ENCODE results near the gene PRDM5.
"Not testable (repeated sequence)": the region's sequence is repeated elsewhere in the genome, so short reads cannot be mapped to it uniquely, and the experiment has no call there.

PRDM5 gene

DNA sequence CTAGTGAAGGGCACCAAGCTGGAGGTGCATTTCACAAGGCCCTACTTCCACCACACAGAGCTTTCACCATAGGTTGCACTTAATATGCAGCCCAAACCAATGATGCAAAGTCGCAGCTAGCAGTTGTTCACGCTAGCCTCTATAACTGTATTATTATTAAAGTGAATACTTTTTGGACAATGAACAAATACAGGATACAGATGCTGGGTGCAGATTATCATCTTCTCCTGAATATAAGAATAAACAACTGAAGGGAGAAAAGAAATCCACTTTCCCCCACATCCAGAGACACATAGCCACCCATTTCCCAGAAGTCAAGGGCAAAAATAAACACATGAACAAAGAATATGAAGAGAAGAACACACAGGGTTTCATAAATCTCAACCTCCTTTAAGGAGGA is 107.2 kb downstream of the PRDM5 start:
- DNase-seq, result no peak

DNA sequence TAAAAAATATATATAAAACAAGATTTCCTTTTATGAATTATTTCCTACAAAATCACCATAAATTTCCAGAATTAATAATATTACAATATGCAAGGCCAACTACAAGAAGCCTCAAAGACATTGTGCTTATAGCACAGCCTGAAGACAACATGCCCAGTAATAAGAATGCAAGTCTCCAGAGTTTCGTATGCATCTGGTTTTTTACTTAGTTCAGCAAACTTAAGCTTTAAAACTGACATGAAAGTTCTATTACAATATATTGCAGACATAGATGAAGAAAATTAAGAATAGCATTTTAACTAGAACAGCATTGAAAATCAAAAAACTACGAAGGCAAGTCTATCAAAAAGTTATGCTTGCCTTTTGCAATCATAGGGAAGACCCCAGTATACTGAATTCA is 107.6 kb downstream of the PRDM5 start:
- DNase-seq, result no peak

DNA sequence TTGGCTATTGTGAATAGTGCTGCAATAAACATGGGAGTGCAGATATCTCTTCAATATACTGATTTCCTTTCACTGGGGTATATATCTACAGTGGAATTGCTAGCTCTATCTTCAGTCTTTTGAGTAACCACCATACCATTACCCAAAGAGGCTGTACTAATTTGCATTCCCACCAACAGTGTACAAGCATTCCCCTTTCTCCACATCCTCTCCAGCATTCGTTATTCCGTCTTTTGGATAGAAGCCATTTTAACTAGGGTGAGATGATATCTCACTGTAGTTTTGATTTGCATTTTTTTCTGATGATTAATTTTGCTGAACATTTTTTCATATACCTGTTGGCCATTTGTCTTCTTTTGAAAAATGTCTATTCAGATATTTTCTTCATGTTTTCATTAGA is 110.3 kb downstream of the PRDM5 start:
- DNase-seq, result no peak

DNA sequence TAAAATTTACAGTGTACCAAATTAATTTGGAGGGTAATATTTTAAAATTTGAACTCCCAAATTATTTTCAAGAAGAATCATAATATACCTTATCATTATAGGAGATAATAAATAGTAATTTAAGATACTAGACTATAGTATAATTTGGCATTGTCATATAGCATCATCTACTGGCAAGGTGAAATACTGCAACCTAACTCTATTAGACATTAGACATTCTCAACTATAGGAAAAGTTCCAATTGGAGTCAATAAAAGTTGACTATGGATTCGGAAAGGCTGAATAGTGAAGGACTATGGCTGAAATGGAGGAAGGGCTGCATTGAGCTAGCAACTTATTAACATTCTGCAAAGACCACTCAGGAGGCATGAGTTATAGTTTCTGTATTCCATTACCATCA is 113.0 kb downstream of the PRDM5 start:
- no peak for DNase-seq

DNA sequence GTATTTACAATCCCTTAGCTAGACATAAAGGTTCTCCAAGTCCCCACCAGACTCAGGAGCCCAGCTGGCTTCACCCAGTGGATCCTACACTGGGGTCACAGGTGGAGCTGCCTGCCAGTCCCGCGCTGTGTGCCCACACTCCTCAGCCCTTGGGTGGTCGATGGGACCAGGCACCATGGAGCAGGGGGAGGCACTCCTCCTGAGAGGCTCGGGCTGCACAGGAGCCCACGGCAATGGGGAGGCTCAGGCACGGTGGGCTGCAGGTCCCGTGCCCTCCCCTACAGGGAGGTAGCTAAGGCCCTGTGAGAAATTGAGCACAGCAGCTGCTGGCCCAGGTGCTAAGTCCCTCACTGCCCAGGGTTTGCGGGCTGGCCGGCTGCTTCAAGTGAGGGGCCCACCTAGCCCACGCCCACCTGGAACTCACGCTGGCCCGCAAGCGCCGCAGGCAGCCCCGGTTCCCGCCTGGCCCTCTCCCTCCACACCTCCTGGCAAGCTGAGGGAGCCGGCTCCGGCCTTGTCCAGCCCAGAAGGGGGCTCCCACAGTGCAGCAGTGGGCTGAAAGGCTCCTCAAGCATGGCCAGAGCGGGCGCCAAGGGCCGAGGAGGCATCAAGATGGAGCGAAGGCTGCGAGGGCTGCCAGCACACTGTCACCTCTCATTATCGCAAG is 113.9 kb downstream of the PRDM5 start:
- no peak for DNase-seq

DNA sequence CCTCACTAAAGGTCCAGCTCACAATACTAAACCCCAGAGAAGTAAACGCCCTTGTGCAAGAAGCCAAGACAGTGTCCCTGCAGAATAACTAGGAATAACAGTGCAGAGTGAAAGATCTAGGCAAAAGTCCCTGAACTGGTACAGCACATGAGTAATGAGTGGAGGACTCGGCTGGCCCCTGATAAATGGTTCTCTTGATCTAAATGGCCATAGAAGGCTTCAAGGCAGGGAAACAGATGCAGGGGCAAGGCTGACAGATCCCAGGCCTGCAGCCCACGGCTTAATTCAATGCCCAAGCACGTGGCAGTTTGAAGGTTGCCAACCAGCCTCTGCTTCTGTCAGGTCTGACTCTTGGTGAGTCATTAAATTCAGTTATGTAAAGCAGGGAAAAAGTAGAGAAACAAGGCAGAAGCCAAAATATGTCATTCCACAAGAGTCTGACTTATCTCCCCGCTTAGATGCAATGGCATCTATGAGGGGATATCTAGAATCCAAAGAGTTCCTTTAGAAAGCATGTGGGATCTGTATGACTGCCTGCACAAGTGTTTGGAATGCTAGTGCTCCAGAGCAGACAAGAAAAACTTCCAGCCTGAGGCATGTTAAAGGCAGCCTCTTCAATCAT is 121.3 kb downstream of the PRDM5 start:
- no peak for DNase-seq

DNA sequence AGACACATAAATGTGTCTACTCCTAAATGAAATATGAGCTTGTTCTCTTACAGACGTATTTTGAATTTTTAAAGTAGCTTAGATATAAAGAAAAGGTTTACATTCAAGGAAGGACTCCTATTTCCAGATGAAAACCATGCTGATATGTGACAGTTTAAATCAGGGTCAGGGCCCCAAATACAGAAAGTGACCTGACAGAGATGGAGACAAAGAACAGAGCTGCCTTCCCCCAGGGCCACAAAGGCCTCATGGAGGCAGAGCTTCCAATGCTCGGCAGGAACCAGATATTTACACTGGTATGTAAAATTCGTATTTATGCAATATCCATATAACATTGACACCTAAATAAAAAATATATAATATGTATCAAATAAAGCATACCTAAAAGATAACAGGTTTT is 124.0 kb downstream of the PRDM5 start:
- DNase-seq, result no peak

DNA sequence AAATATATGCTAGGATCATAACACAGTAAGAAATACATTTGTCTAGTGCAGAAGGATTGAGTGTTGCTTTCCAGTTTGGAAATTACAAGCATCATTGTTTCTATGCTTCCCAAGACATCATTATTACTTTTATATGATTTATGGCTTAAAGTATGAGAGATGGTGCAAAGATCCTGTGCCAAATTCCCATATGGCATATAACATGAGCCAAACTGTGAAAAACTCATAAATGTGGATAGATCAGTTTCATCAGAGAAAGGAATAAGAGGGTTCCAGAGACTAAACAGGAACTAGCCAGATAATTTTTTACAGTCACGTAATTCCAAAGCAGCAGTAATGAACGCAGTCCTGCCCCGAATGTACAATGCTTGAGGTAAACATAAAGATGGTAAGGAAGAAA is 126.3 kb downstream of the PRDM5 start:
- no peak for DNase-seq

DNA sequence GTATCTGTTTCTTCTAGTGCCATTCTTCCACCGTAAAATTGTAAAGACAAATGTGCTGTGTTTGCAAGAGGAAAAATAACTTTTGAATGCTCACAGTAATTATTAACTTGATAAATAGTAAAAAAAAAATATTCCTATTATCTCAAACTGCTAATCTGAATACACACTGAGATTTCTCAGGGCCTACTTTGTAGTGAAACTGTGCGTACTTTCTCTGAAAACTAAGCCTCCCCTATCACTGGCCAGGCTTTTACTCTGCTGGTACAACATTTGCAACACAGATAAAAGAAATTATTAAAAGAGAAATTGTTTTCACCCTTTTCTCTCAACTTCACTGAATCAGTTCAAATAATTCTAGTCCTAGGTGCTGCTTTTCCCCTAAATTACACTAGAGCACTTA is 137.3 kb downstream of the PRDM5 start:
- no peak for DNase-seq

DNA sequence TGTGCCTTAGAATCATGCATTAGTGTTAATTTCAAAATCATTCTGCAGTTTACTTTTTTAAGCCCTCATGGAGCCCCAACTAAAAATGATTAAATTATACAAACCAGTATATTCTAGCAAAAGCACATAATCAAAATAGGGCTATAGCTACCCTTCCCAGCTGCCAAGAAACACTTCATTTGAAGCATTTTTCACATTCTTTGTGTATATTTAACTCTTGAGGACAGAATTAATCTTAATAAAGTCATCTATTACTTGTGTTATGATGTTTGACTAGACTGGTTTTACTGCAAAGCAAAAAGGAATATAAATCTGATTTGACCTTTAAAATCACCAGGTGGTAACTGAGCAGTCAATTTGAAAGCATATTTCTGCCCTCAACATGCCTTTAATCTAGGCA is 145.1 kb downstream of the PRDM5 start:
- DNase-seq, result no peak

DNA sequence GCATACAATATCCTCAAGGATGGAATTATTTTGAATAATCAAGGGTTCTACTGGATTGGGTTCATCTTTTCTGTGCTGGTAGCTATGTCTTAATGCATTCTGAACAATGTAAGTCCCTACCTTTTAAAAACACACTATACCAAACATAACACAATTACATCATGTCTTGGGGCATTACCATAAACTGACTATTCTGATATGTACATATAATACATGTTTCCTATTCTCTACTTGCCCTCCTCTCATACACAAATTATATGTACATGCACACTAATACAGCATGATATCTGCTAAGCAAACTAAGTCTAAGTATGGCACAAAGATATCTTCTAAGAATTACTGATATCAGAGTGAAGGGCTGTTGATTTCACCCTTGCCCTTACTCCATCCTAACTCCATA is 147.1 kb downstream of the PRDM5 start:
- DNase-seq, result no peak

DNA sequence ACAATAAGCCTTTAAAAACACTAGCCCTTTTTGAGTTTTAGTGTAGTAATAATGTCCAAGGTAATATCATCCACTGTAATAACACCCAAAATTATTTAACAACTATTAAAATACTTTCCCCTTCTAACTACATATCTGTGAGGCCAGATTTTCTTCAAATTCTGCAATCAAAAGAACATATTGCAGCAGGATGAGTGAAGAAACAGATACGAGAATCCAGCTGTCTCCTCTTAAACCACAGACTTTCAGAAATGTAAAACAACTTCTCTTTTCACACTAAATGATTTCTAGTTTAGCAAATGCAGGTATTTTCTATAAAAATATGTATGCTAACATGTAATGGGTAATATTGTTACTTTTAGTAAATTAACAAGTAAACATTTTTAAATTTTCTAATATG is 148.9 kb downstream of the PRDM5 start:
- DNase-seq, result no peak

DNA sequence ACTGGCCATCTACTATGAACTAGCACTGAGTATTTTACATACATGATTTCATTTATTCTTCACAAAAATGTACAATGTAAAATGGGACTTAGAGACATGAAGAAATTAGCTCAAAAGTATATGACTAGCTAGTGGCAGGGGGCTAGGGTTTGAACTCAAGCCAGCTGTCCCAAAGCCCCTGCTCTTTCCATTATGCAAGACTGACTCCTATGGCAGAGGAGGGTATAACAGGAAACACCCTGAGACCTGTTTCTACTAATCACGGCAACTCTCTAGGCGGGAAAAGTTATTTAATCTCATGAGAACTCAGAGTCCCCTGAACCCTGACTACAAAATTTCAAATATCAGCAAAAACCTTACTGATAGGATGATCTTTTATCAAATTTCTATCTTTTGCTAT is 150.6 kb downstream of the PRDM5 start:
- DNase-seq, result no peak

DNA sequence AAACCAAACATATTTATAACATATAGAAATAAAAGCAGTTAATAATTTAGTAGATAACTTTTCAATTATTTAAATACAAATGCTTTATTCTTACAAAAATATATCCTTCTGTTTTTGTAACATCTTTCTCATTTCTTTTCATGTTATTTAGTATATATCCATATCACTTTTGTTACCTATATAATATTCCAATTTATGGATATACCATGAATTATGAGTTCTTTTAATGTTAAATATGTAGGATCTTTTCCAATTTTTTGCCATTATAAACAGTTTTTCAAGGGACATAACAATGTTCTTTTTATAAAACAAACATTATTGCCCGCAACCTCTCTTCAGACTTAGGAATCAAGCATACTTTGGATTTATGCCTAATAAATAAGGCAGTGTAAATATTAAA is 151.6 kb downstream of the PRDM5 start:
- no peak for DNase-seq

DNA sequence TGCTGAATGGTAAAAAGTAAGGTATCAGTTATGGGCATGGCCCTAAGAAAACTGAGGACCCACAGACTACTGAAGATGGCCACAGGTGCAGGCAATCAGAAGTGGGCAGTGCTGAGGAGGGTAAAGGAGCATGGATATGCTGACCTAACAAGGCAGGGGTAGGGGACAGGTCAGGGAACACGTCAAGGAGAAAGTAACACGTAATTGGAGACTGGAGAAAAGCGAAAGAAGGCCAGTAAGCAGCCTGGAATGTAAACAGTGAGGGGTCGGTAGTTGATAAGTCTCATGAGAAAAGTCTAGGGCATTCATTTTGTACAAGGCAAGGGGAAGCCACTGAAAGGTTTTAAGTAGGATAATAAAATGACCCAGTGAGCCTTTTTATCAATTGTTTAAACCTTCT is 153.3 kb downstream of the PRDM5 start:
- no peak for DNase-seq

DNA sequence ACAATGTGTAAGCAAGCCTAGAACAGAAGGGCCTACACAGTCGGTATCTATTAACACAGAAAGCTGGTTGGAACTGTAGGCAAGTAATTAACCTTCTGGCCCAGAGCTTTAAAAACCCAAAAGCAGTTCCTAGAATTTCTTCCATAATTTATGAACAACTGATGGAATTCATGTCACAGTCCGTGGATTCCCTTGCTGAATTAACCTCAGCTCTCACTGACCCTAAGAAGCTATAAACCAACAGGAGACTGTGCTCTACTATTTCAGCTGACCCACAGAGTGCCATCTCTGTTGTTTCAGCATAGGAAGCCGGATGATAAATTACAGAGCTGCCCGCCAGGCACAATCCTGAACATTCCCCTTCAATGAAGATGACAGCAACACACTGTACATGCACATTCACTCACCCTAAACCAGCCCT is 157.3 kb downstream of the PRDM5 start:
- no peak for DNase-seq

DNA sequence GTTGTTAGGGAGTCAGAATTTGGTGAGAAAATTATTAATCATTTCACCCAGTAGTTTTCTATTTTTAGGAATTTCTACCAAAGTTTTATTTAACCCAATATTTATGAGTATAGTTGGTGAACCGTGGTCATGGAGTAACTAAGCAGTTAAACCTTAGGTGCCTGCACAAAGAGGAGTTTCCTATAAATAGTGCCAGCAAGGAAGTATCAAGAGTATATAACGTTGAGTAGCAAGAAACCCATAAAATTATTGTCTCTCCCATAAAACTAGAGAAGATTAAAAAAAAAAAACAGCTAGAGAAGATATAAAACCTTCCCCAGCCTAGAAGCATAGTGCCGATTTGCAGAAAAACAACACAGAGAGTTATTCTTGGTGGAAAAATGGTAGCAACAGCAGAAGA is 158.9 kb downstream of the PRDM5 start:
- no peak for DNase-seq

DNA sequence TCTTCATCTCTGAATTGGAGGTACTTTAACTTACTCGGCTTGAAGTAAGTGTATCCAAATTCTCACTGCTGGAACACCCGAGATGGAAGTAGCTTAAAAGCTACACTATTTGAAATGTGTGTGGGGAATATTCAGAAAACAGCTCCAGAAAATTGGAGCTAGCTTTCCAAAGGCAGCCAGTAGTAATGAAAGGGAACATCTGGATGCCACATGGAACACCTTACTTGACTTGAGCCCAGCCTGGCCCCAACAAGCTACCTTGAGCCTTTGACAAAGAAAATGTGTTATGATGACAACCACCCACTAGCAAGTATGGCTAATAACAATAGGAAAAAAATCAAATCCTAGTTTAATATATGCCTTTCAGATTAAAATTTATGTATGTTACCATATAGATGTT is 161.5 kb downstream of the PRDM5 start:
- no peak for DNase-seq

DNA sequence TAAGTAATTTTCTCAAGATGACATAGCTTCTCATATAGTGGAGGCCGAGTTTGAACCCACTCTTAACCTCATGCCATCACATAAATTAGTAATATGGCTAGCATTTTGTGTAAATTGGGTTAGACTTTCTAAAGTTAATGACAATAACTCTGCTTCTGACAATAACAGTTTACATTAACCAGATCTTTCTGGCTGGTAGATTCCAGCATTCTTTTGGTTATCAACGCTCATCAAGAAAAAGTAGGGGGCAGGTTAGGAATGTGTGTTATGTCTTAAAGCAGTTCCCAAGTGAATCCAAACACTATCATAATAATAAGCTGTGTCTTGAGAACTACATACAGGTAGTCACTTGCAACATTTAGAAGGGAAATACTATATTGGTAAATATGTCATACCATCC is 162.5 kb downstream of the PRDM5 start:
- DNase-seq, result no peak

DNA sequence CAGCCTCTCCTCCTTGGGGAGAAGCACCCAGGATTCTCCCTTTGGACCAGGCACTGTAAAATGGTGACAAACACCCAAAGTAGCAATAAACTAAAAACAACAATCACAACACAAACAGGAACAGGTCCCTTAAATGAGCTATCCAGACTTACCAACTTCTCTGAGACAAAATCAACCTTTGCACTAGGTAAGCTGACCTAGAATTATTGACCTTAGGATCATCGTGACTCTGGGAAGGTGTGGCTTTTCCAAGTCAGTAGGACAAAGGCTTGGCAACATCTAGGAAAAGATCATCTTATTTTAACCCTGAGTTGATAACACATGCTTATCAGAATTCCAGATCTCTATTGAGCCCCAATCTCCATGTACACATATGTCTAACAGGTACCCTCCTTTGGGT is 166.7 kb downstream of the PRDM5 start:
- DNase-seq, result no peak

DNA sequence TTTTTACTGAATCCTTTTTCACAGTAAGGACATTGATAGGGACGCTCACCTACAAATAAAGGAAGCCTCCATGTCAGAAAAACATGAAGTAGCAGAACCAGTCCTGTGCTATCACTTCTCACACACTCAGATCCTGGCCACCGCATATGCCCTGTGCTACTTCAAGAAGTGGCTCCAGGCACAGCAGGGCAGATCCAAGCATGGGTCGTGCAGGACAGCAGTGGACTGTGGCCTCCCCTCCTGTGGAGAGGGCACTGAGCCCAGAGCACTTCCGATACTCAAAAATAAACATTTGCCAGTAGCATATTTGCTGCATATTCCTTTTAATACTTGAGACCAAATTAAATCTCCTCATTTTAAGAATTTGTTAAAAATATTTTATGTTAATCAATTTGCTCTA is 167.9 kb downstream of the PRDM5 start:
- DNase-seq, result no peak

DNA sequence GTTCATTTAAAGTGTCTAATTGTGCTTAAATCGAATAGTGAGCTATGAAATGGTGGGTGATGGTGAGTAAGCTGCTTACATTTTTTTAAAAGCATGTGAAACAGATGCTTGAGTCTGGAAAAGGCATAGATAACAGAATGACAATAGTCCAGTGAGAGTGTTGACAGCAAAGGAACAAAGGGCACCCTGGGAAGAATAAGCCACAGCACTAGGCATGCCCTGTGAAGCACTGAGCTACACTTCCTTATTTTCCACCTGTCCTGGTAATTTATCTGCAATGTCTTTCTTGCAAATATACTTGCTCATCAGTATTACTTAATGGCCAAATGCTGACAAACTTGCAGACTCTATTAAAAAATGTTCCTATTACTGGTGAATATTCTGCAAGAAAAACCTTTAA is 168.7 kb downstream of the PRDM5 start:
- DNase-seq, result no peak

DNA sequence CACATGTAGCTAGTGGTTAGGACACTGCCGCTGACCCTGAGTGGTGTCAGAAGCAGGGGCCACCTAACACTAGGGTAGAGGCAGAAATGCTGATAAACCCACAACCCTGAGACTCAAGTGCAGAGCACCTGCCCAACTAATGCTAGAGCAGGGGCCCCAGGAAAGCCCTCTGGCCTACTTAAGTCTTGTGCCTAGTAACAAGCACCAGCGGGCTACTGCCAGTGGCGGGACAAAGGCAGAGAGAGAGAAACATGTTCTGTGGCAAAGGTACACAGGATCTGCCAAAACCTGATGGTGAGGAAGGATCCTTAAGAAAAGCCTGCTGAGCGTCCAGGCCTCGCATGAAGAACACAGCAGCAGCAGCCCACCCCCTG is 172.4 kb downstream of the PRDM5 start:
- DNase-seq, result no peak

DNA sequence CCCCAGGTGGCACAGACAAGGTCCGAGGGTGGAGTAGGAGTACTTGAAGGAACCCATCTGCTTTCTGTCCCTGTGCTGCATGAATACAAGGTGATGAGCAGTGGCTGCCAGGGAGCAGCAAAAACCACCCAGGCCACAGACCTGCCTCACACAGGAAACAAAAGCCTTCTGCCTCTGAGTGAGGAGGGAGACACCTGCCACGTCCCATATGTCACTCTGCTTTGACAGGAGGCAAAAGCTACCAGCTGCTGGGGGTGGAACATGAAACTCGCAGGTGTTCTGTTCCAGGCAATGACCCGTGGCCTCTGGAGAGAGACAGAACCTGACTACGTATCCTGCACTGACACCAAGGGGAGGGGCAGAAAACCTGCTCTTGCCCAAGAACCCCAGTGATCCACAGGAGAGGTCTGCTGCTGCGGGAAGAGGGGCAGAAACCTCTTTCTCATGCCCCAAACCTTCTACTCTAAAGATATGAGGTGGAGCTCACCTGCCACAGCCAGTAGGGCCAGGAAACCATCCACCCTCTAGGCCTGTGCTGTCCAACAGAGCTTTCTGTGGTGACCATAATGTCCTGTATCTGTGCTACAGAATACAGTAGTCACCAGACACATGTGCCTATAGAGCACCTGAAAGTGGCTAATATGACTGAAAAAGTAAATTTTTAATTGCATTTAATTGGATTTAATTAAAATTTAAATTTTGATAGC is 172.9 kb downstream of the PRDM5 start:
- peak in 1 of 2 donors; percentile 3 for DNase-seq

DNA sequence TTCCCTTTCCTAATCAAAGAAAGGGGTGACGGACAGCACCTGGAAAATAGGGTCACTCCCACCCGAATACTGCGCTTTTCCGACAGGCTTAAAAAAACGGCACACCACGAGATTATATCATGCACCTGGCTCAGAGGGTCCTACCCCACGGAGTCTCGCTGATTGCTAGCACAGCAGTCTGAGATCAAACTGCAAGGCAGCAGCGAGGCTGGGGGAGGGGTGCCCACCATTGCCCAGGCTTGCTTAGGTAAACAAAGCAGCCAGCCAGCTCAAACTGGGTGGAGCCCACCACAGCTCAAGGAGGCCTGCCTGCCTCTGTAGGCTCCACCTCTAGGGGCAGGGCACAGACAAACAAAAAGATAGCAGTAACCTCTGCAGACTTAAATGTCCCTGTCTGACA is 180.9 kb downstream of the PRDM5 start:
- not testable (repeated sequence) for DNase-seq
